ENCODE data around the gene CA10.

GRCh38 chr17:51630101-51630671, 528.3 kb downstream of the CA10 start:
- TF ChIP-seq ZC3H10 (CRISPR knock-in tag; IDR thresholded peaks at IDR 0.05) (no peak), TOX (CRISPR knock-in tag; IDR thresholded peaks at IDR 0.05; ENCODE audit: borderline replicate concordance) (no peak), RARB (CRISPR knock-in tag; IDR thresholded peaks at IDR 0.05) (no peak), OSR1 (CRISPR knock-in tag; IDR thresholded peaks at IDR 0.05) (no peak), ZFP3 (CRISPR knock-in tag; IDR thresholded peaks at IDR 0.05) (no peak), BACH2 (CRISPR knock-in tag; IDR thresholded peaks at IDR 0.05; ENCODE audit: borderline replicate concordance) (no peak), TSHZ2 (CRISPR knock-in tag; IDR thresholded peaks at IDR 0.05) (no peak), ISL1 (CRISPR knock-in tag; IDR thresholded peaks at IDR 0.05) (no peak), PATZ1 (CRISPR knock-in tag; IDR thresholded peaks at IDR 0.05; ENCODE audit: borderline replicate concordance) (no peak), CSDC2 (CRISPR knock-in tag; IDR thresholded peaks at IDR 0.05) (no peak), CREB5 (CRISPR knock-in tag; IDR thresholded peaks at IDR 0.05; ENCODE audit: low read depth) (no peak), POU6F1 (CRISPR knock-in tag; IDR thresholded peaks at IDR 0.05; ENCODE audit: borderline replicate concordance, low read depth) (no peak)
